HL-60/S4 treated with retinoic acid at 250 ng/mL for 4 days and 3 days (cell line): Measurements from ENCODE around the gene JUND.

Experiments
- in situ Hi-C: fragments of 300-500 bp; cut with MboI; formaldehyde crosslinking; loops from 2 replicates; pipeline ENCODE4 v1.7.0; 2022; ENCODE audit warnings: low sequenced_read_pairs

JUND gene

DNA sequence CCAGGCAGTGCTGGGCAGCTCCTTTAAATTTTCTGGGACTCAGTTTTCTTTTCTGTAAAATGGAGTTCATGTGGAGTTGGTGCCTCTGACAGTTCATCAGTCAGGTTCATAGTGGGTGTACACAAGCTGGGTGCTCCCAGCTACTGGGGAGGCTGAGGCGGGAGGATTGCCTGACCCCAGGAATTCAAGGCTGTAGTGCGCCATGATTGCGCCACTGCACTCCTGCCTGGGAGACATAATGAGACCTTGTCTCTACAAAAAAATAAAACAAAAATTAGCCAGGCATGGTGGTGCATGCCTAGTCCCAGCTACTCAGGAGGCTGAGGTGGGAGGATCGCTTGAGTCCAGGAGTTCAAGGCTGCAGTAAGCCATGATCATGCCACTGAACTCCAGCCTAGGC lies 28.3 kb downstream of the JUND start:
- in situ Hi-C loops = no loop called here

DNA sequence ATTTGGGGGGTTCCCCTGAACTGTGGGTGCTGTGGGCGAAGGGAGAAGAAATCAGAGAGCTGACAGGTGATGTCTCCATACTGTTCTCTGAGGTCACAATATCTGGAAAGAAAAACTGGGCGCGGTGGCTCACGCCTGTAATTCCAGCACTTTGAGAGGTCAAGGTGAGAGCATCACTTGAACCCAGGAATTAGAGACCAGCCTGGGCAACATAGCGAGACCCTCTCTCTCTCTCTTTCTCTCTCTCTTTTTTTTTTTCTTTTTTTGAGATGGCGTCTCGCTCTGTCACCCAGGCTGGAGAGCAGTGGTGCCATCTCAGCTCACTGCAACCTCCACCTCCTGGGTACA lies 29.1 kb downstream of the JUND start:
- in situ Hi-C loops = no loop called here

DNA sequence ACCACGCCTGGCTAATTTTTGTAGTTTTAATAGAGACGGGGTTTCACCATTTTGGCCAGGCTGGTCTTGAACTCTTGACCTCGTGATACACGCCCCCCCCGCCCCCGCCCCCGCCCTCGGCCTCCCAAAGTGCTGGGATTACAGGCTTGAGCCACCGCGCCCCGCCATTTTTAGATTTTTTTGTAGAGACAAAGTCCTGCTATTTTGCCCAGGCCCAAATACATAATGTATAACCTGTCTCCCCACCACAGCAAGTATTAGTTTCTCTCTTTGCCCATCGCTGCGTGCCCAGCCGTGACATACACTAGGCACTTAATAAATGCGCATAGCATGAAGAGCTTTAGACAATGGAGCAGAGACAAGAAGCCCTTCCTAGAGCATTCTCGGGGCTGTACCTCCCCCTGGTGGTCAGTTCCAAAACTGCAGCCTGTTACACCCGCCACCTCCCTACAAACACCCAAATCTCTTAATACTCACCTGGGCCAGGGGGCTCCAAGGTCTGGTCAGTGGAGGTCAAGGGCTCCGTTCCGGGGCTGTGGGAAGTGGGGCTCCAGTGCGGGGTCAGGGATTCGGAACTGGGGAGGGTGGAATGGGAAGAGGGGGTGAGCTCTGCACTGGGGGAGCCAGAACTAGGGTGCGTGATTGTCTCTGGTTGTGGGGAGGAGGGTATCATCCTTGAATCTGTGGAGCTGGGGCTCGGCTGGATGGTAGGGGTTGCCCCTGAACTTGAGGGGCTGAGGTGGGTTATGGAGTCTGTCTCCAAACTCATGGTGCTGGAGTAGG lies 29.6 kb downstream of the JUND start:
- in situ Hi-C loops = no loop called here

DNA sequence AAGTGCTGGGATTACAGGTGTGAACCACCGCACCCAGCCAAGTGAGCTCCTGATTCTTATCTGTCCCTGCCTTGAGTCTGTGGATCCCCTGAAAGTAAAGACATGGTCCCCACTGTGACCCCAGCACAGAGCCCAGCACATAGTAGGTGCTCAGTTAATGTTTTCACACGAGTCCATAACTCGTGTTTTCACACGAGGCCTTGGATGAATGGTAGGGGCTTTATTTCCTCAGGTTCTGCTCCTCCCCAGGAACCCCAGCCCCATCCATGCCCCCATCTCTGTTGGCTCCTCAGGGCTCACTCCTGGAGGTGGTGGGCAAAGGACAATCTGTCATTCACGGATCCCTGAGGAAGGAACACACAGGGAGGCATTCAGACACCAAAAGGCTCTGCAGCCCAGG lies 31.6 kb downstream of the JUND start:
- in situ Hi-C loops = no loop called here

DNA sequence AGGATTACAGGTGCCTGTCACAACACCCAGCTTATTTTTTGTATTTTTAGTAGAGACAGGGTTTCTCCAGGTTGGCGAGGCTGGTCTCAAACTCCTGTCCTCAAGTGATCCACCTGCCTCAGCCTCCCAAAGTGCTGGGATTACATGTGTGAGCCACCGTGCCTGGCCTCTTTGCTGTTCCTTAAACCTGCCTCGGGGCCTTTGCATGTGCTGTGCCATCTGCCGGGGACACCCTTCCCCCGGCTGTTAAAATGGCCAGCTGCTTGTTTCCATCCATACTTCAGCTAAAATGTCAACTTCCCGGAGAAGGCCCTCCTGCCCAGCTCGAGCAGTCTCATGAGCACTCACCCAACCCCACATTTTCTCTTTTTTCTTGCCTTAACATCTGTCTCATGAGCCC lies 36.1 kb downstream of the JUND start:
- in situ Hi-C loops = no loop called here

DNA sequence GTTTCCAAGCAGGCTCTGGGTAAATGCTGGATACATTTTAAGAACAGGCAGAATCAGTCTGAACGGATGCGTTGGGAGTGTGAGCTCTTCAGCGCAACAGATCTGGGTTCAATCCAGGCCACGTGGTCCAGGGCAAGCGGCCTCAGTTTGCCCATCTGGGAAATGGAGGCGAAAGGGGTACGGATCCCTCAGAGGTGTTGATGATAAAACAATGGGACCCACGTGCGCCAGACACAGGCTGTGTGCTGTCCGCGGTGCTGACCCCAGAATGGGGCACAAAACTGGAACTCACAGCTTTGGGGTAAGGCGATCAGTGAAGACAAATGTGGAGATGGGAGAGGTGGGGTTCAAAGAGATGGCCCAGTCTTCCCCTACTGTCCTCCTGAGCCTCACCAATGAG lies 42.1 kb downstream of the JUND start:
- in situ Hi-C loops = no loop called here

DNA sequence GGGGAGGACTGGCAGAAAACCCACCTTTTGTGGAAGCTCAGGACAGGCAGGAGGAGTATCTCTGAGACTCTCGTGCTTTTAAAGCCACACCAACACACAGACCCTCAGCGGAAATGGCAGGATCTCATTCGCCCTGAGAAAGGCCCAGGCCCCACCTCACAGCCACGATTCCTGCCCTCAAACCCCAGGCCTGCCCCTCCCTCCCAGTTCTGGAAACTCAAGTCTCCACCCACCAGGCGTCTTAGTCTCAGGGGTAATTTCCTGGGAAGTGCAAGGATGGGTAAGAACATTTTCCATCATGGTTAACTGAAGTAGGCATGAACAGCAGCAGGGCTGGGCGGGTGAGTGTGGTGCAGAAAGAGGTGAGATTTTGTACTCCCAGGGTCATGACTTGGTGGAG lies 47.2 kb downstream of the JUND start:
- in situ Hi-C loops = no loop called here

DNA sequence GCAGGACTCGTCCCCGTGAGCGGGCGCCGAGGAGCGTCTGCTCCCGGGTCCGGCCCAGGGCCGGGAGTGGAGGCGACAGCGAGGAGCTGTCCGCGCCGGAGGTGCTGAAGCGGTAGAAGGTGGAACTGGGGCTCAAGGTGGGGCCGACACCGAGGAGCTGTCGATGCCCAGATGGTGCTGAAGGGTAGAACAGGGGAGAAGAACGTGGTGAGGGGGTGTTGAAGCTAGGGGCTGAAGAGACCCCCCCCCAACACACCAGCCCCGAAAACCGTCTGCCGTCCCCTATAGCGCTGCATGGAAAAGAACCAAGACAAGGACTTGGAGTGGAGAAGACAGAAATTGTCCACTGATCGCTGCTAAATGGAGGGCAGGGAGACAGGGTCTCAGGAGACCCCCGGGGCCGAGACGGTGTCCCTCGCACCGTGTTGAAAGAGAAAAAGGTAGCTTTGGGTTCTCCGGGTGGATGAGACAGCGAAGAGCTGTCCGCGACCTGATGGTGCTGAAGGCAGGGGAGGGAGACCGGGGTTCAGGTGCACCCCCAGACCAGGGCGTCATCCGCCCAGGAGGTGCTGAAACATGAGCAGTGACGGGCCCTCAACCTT lies 48.1 kb downstream of the JUND start:
- in situ Hi-C loops = no loop called here

DNA sequence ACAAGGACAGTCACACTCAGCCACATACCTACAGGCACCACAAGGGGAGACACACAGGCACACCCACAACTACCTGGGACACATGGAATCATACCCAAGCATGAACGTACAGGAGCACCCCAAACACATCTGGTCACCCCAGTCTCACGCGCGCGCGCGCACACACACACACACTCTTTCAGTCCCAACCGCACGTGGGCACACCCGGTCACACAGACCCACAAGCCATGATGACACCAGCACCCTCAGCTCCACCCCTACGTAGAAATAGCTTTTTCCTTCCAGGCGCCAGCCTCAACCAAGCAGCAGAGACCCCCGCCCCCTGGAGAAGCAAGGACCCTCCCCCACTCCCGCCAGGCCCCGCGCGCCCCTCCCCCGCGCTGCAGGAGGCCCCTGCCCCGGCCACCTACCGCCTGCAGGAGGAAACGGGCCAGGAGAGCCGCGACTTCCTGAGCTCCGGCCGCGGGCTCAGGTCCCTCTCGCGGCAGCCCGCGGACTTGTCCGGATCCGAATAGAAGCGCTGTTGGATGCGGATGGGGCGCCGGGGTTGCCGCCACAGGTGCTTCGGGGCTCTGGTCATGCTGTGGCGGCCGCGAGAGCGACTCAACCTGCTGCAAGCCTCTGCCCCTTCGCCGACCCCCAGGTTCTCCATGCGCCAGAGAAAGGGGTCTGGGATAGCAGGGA lies 48.7 kb downstream of the JUND start:
- in situ Hi-C loops = no loop called here

DNA sequence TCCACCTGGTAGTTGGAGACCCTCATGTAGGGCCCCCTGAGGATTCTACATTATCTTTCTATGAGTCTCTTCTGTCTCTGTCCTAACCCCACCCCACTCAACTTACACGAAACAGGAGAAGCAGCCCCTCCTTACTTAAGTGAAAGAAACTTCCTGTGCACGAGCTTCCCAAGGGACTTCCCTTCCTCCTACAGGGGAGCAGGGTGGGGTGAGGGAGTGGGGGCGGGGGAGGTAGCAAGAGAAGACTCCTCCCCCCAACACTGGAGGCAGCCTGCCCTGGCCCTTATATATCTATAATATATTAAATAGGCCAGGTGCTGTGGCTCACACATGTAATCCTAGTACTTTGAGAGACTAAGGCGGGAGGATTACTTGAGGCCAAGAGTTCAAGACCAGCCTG lies 49.6 kb downstream of the JUND start:
- in situ Hi-C loops = no loop called here

DNA sequence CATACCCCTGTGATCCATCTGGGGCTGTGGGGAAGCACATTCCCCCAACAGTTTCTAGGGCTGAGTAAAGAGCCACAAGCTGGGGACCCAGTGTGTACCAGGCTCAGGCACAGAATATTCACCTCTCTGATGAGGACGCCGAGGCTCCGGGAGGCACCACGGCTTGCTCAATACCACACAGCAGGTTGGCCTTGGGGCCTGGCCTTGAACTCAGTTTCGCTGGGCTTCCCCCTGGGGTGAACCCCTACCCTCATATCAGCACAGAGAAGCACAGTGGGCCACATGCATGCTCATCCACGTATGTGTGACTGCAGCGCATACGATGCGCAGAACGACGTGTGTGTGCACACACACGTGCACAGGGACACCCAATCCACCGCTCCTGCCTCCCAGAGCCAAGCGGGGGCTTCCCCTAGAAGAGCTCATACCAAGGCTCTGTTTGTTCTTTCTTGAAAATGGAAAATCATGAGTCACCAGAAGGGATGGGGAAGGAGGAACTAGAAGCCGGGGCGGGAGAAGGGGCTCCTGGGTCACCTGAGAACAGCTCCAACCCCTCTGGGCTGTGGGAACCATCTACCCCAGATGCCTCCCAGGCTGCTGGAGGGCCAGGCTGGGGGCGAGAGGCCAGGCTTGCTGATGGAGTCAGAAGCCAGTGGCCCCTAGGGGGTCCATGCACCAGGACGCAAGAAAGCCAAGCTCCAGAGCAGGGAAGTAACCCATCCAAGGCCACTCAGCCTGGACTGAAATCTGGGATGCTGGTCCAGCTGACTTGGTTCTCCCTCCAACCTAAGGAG lies 50.3 kb downstream of the JUND start:
- in situ Hi-C loops = no loop called here

DNA sequence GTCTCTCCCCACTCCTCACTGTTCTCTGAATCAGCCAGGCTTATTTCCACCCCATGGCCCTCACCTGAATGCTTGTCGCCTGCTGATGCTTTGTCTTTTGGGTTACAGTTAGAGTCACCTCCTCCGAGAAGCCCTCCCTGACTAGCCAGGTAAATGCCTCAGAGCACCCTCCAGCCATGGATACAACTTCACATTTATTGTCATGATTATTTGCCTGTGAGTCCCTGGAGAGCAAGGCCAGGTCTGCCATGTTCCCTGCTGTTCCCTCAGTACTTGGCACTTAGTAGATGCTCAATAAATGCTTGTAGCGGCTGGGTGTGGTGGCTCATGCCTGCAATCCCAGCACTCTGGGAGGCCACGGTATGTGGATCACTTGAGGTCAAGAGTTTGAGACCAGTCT lies 51.5 kb downstream of the JUND start:
- in situ Hi-C loops = no loop called here
